SU-DHL-6 (cell line): ENCODE measurements around the gene PIK3CD.

Experiments used
- H2AFZ ChIP-seq: fragments of 200-600 bp; sonication (generic); 2 replicates; pipeline ENCODE4 v1.6.1; 2014; ENCODE audit warnings: low read depth, mild to moderate bottlenecking, moderate library complexity, mixed read lengths, antibody characterized with exemption, low read length; ENCODE audit not compliant: severe bottlenecking
- H3F3A ChIP-seq: fragments of 200-600 bp; shearing (Covaris generic); 2 replicates; pipeline ENCODE4 v1.6.0; 2016; ENCODE audit warnings: antibody characterized with exemption, mild to moderate bottlenecking; ENCODE audit not compliant: insufficient read depth
- H3K27ac ChIP-seq: fragments of 200-600 bp; sonication (generic); 2 replicates; pipeline ENCODE4 v1.5.1; 2016; ENCODE audit warnings: low read depth, mild to moderate bottlenecking, low read length, moderate library complexity, mixed read lengths
- H3K27me3 ChIP-seq: fragments of 200-600 bp; sonication (generic), shearing (Covaris generic); 2 replicates; pipeline ENCODE4 v1.6.0; 2014; ENCODE audit warnings: mild to moderate bottlenecking, low read length
- H3K36me3 ChIP-seq: fragments of 200-600 bp; sonication (generic); 2 replicates; pipeline ENCODE4 v1.6.1; 2014; ENCODE audit warnings: mild to moderate bottlenecking, low read length, mixed read lengths
- H3K4me2 ChIP-seq: fragments of 300-600, 200-600 bp; shearing (Covaris generic), sonication (generic); 2 replicates; pipeline ENCODE4 v1.6.0; 2014; ENCODE audit warnings: low read length, low read depth, mild to moderate bottlenecking; ENCODE audit not compliant: poor library complexity, severe bottlenecking
- H3K4me3 ChIP-seq: fragments of 200-600 bp; sonication (generic); 2 replicates; pipeline ENCODE4 v1.5.1; 2014; ENCODE audit warnings: antibody characterized with exemption, low read length, mild to moderate bottlenecking, mixed read lengths; ENCODE audit not compliant: insufficient read depth, poor library complexity, severe bottlenecking
- H3K79me2 ChIP-seq: fragments of 200-600 bp; sonication (generic); 2 replicates; pipeline ENCODE4 v1.6.1; 2014; ENCODE audit warnings: mild to moderate bottlenecking, low read length, moderate library complexity; ENCODE audit not compliant: insufficient read depth
- H3K9ac ChIP-seq: fragments of 200-600 bp; sonication (generic); 2 replicates; pipeline ENCODE4 v1.7.0; 2014; ENCODE audit warnings: mild to moderate bottlenecking, low read length
- H3K9me2 ChIP-seq: fragments of 200-600 bp; sonication (generic); replicated peaks from 2 replicates; pipeline ENCODE4 v1.6.1; 2014; ENCODE audit warnings: low read length; ENCODE audit not compliant: insufficient read depth
- H3K9me3 ChIP-seq: fragments of 200-600 bp; sonication (generic); 2 replicates; pipeline ENCODE4 v1.6.1; 2014; ENCODE audit warnings: low read length, mixed read lengths; ENCODE audit not compliant: insufficient read depth
- H4K20me1 ChIP-seq: fragments of 200-600 bp; sonication (generic); 2 replicates; pipeline ENCODE4 v1.6.1; 2014; ENCODE audit warnings: low read depth, mild to moderate bottlenecking, antibody characterized with exemption, low read length, moderate library complexity, mixed read lengths
- EZH2phosphoT487 ChIP-seq: fragments of 200-600 bp; sonication (generic), shearing (Covaris generic); conservative IDR thresholded peaks from 2 replicates; pipeline ENCODE4 v1.6.1; 2018; ENCODE audit warnings: mild to moderate bottlenecking, antibody characterized with exemption, low read length, moderate library complexity, mixed read lengths
- TF ChIP-seq, protein P1 (sequence below): fragments of 200-600 bp; sonication (generic); IDR thresholded peaks from one replicate; pipeline ENCODE4 v1.5.1; 2017; ENCODE audit warnings: antibody characterized with exemption, mild to moderate bottlenecking, low read length, moderate library complexity; ENCODE audit not compliant: insufficient read depth, poor library complexity, severe bottlenecking

PIK3CD gene

DNA sequence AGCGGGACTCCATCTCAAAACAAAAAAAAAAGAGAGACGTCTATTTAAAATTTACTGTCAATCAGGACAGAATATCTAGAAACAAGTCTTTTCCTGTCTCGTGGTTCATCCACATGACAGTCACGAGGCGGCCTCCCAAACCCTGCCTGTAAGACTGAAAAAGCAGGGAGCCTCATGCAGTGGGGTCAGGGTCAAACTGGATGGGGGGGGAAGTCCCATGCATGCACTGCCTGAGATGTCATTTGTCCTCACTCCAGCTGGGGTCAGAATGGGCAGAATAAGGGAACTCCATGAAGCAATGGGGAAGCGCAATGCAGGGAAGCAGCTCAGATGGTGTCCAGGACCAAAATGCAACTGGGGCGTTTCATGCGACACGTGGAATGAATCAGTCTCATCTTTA, 85.5 kb downstream of the PIK3CD start:
- H3K27me3 ChIP-seq: no peaks in the 10 kb centered on the region
- TF ChIP-seq, protein P1, sequence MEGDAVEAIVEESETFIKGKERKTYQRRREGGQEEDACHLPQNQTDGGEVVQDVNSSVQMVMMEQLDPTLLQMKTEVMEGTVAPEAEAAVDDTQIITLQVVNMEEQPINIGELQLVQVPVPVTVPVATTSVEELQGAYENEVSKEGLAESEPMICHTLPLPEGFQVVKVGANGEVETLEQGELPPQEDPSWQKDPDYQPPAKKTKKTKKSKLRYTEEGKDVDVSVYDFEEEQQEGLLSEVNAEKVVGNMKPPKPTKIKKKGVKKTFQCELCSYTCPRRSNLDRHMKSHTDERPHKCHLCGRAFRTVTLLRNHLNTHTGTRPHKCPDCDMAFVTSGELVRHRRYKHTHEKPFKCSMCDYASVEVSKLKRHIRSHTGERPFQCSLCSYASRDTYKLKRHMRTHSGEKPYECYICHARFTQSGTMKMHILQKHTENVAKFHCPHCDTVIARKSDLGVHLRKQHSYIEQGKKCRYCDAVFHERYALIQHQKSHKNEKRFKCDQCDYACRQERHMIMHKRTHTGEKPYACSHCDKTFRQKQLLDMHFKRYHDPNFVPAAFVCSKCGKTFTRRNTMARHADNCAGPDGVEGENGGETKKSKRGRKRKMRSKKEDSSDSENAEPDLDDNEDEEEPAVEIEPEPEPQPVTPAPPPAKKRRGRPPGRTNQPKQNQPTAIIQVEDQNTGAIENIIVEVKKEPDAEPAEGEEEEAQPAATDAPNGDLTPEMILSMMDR: no peak
- no peak for TF ChIP-seq EZH2phosphoT487
- H2AFZ ChIP-seq: no peak overlapping the region
- peaks cover 30% of the 10 kb centered on the region for H3K36me3 ChIP-seq
- 0 out of 2 replicates have a peak, but pooled peaks cover 2% of the 10 kb centered on the region for H3F3A ChIP-seq
- H3K79me2 ChIP-seq: no peaks in the 10 kb centered on the region
- no peaks in the 10 kb centered on the region for H4K20me1 ChIP-seq
- H3K9me3 ChIP-seq: no peaks in the 10 kb centered on the region
- H3K9ac ChIP-seq: no peak overlapping the region
- H3K4me2 ChIP-seq: no peak overlapping the region
- no peak overlapping the region for H3K27ac ChIP-seq
- no peak overlapping the region for H3K4me3 ChIP-seq
- no peaks in the 10 kb centered on the region for H3K9me2 ChIP-seq

DNA sequence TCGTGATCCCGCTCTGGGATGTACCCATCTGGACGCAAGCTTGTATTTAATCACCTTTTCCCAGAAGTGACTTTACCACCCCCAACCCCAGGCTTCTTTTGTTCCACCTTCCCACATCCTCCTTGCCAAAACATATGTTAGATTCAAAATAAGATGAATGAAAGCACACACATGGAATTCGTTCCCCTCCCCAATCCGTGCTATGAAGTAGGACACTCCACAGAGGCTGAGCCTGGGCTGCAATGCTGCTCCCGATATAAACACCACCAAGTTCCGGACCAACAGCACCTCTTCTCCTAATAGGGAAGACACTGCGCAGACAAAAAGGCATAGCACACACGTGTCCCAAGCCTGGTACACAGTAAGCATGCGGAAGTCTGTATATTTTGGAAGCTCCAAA, 86.1 kb downstream of the PIK3CD start:
- Histone ChIP-seq H3K9ac (no peak overlapping the region), H2AFZ (no peak overlapping the region), H3K4me3 (no peak overlapping the region), H3K36me3 (peaks cover 29% of the 10 kb centered on the region), H4K20me1 (no peaks in the 10 kb centered on the region), H3K9me2 (no peaks in the 10 kb centered on the region), H3K4me2 (no peak overlapping the region), H3K27ac (no peak overlapping the region), H3K27me3 (no peaks in the 10 kb centered on the region), H3K9me3 (no peaks in the 10 kb centered on the region), H3K79me2 (no peaks in the 10 kb centered on the region), H3F3A (0 out of 2 replicates have a peak, but pooled peaks cover 5% of the 10 kb centered on the region)
- TF ChIP-seq, protein P1: no peak
- TF ChIP-seq EZH2phosphoT487: no peak

DNA sequence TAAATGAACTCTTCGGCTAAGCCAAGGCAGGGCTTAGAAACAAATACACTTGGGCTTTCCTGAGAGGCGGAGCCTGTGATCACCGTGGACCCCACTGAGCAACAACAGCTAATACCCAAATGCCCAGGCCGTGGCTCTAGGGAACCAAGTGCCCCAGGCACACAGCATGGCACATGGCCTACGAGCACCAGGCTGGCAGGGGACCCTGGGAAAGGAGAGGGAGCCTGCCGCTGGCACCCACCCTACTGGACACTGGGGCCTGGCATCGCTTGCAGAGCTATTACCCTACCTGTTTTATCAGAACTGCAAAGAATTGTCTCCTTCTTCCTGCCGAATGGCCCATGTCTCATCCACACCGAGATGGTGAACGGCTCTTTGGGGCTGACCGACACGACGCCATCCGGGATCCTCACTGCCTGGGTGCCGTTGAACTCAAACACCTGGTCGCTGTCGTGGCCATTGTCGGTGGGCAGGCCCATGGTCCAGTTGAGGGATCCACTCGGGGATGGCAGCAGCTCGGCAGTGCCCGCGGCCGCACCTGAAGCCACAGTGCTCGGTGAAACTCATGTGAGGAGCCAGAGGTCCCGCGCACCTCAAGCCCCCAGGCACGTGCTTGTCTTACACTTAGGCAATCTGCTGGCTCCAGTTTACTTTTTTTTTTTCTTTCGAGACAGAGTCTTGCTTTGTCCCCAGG, 92.7 kb downstream of the PIK3CD start:
- Histone ChIP-seq H3K4me2 (no peak overlapping the region), H3K36me3 (peaks cover 35% of the 10 kb centered on the region; the same call in 1 of the 2 replicates), H3K79me2 (0 out of 2 replicates have a peak, but pooled peaks cover 9% of the 10 kb centered on the region), H3K27me3 (no peaks in the 10 kb centered on the region), H3K4me3 (no peak overlapping the region), H3F3A (peaks cover 5% of the 10 kb centered on the region; the same call in 1 of the 2 replicates), H3K9me2 (no peaks in the 10 kb centered on the region), H4K20me1 (no peaks in the 10 kb centered on the region), H3K9ac (no peak overlapping the region), H3K9me3 (no peaks in the 10 kb centered on the region), H3K27ac (no peak overlapping the region), H2AFZ (no peak overlapping the region)
- TF ChIP-seq EZH2phosphoT487: no peak
- TF ChIP-seq, protein P1: no peak
